ENCODE data around the gene TSSK2.

Gene TSSK2

DNA sequence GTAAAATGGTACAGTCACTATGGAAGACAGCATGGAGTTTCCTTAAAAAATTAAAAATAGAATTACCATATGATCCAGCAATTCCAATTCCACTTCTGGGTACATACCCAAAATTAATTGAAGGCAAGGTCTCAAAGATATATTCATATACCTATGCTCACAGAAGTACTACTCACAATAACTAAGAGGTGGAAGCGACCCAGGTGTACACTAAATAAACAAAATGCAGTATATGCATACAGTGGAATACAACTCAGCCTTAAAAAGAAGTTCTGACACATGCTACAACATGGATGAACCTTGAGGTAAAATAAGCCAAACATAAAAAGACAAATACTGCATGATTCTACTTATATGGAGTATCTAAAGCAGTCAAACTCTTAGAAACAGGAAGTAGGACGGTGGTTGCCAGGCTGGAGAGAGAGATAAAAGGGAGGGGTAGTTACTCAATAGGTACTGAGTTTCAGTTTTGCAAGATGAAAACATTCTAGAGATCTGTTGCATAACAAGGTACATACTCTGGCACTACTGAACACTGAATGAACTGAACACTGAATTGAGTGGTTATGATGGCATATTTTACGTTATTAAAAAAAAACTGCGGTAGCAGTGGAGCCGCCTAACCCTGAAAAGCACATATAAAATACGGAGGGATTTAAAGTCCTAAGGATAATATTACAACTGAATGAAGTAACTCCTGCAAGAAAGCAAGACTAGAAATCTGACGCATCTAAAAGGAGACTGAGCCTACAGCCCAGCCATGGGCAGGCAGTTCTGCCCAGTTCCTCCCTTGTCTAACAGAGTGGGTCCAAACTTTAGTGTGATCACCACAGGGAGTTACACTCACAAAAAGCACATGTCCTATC is 21.7 kb upstream of the TSSK2 start:
- ChIA-PET CTCF (interaction anchor here (1.0 kb wide), 1 partner anchor 12 kb away, joined by 3 read pairs; no protein-coding TSS in a partner anchor), POLR2A (no interaction called here)
- no peak for TF ChIP-seq CTCF (IDR thresholded peaks at IDR 0.05; ENCODE audit: insufficient read depth, low read length, missing control alignments)
- no peak overlapping the region for H3K4me3 ChIP-seq (ENCODE audit: low read depth, low read length)
- peak; percentile 24 for DNase-seq (ENCODE audit: low read depth, low spot score)

DNA sequence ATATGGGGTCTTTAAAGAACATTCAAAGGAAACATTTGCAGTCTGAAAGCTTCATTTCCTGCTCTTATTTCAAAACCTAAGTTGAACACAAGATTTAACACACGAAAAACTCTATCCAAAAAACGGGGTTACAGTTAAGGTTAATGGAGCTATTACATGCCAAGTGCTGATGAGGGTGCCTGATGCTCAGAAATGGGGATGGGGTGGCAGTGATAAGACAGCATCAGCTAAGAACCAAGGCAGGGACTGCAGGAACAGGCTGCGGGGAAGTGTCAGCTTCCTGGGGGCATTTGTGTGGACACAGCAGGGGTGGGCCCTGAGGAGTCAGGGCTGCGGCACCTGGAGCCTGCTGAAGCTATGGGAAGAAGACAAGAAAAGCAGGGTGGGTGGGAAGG is 21.0 kb upstream of the TSSK2 start:
- no peak for TF ChIP-seq CTCF (IDR thresholded peaks at IDR 0.05; ENCODE audit: insufficient read depth, low read length, missing control alignments)
- CTCF ChIA-PET: interaction anchor here (1.0 to 1.5 kb wide), 3 partner anchors 11 to 56 kb away, joined by 3 to 5 read pairs (median 3); no protein-coding TSS in a partner anchor
- POLR2A ChIA-PET: no interaction called here
- no peak overlapping the region for H3K4me3 ChIP-seq (ENCODE audit: low read depth, low read length)
- DNase-seq (ENCODE audit: low read depth, low spot score): no peak

- POLR2A ChIA-PET: interaction anchor here (1.4 kb wide), 1 partner anchor 11 kb away, joined by 4 read pairs; the partner anchor contains the start of gene DGCR2
- no peak for DNase-seq (ENCODE audit: low read depth, low spot score)
- H3K4me3 ChIP-seq (ENCODE audit: low read depth, low read length): no peak overlapping the region
- CTCF ChIA-PET: interaction anchor here (1.0 to 1.5 kb wide), 4 partner anchors 11 to 56 kb away, joined by 3 to 7 read pairs (median 4); partner anchors contain the start of gene ESS2
- TF ChIP-seq CTCF (IDR thresholded peaks at IDR 0.05; ENCODE audit: insufficient read depth, low read length, missing control alignments): no peak
Observed at GRCh38 chr22:19110646-19111045, 20.5 kb upstream of the TSSK2 start.

GRCh38 chr22:19111140-19111539 is 20.0 kb upstream of the TSSK2 start:
- ChIA-PET POLR2A (interaction anchor here (1.4 kb wide), 1 partner anchor 11 kb away, joined by 4 read pairs; the partner anchor contains the start of gene DGCR2), CTCF (interaction anchor here (0.8 to 1.5 kb wide), 4 partner anchors 11 to 57 kb away, joined by 3 to 7 read pairs (median 4); partner anchors contain the start of gene ESS2)
- TF ChIP-seq CTCF (IDR thresholded peaks at IDR 0.05; ENCODE audit: insufficient read depth, low read length, missing control alignments): no peak

DNA sequence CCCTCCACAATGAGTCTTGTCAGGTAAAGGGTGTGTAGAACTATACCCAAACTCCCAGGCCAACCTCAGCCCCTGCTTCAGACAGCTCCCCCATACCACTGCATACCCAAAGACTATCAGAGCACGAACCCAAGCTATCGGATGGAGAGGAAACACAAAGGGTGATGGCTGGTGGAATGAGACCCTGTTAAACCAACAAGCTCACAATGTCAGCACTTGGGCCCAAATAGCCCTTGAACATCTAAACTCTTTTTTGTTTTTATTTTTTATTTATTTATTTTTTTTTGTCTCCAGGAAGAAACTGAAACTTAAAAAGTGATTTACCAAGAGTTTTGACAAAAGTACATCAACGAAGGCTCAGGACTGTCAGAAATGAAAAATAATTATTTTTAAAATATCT is 19.5 kb upstream of the TSSK2 start:
- CTCF ChIA-PET: interaction anchor here (0.8 to 1.5 kb wide), 3 partner anchors 11 to 33 kb away, joined by 3 to 7 read pairs (median 5); partner anchors contain the start of gene ESS2
- DNase-seq (ENCODE audit: low read depth, low spot score): no peak
- POLR2A ChIA-PET: interaction anchor here (1.4 kb wide), 1 partner anchor 10 kb away, joined by 4 read pairs; the partner anchor contains the start of gene DGCR2
- TF ChIP-seq CTCF (IDR thresholded peaks at IDR 0.05; ENCODE audit: insufficient read depth, low read length, missing control alignments): no peak
- H3K4me3 ChIP-seq (ENCODE audit: low read depth, low read length): no peak overlapping the region

More at GRCh38 chr22:19111140-19111539, 20.0 kb upstream of the TSSK2 start:
- DNase-seq (ENCODE audit: low read depth, low spot score): no peak
- H3K4me3 ChIP-seq (ENCODE audit: low read depth, low read length): no peak overlapping the region

GRCh38 chr22:19113429-19113828 is 17.7 kb upstream of the TSSK2 start:
- no peak overlapping the region for H3K4me3 ChIP-seq (ENCODE audit: low read depth, low read length)
- ChIA-PET CTCF (no interaction called here), POLR2A (no interaction called here)
- no peak for DNase-seq (ENCODE audit: low read depth, low spot score)
- TF ChIP-seq CTCF (IDR thresholded peaks at IDR 0.05; ENCODE audit: insufficient read depth, low read length, missing control alignments): no peak

Data from AG04449 (cell line).